GM13976 (cell line): Measurements from ENCODE around the gene WDR43.

Source experiments
- DNase-seq: peaks from one replicate; pipeline ENCODE4 v3.0.0; 2012; ENCODE audit warnings: low spot score
- CTCF ChIP-seq: IDR thresholded peaks from 2 replicates; pipeline ENCODE4 v1.5.1; 2012; ENCODE audit warnings: borderline replicate concordance, mild to moderate bottlenecking; ENCODE audit not compliant: insufficient read depth; ENCODE audit errors: extremely low read depth, missing control alignments, control extremely low read depth
- in situ Hi-C: fragments of 300-500 bp; cut with MboI; formaldehyde crosslinking; loops from one replicate; pipeline ENCODE4 v1.12.0; 2022; ENCODE audit warnings: low sequenced_read_pairs, mixed read lengths, inconsistent platforms; ENCODE audit not compliant: unreplicated experiment

The WDR43 gene

GRCh38 chr2:28906376-28906775 is 11.9 kb downstream of the WDR43 start:
- no peak for DNase-seq
- no peak for TF ChIP-seq CTCF
- in situ Hi-C loops = no loop called here

GRCh38 chr2:28906821-28907220 is 12.4 kb downstream of the WDR43 start:
- DNase-seq = no peak
- TF ChIP-seq CTCF = no peak
- in situ Hi-C loops = no loop called here

DNA sequence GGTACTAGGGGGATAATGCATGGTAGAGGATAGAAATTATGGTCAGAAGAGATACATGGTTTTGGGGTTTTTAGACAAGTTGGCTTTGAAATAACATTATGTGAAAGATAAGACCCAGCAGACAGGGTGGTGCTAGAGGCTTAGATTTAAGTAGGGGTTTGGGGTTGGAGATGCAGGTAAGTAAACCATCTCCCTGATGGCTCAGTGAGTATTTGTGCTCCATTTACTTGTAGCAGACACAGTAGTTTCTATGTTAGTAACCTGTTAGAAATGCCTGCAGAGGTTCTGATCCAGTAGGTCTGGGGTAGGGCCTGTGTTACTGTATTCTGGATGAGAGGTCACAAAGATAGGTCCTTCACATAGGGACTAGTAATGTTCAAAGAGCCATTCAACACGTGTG is 13.7 kb downstream of the WDR43 start:
- TF ChIP-seq CTCF = no peak
- no peak for DNase-seq
- in situ Hi-C loops = no loop called here

DNA sequence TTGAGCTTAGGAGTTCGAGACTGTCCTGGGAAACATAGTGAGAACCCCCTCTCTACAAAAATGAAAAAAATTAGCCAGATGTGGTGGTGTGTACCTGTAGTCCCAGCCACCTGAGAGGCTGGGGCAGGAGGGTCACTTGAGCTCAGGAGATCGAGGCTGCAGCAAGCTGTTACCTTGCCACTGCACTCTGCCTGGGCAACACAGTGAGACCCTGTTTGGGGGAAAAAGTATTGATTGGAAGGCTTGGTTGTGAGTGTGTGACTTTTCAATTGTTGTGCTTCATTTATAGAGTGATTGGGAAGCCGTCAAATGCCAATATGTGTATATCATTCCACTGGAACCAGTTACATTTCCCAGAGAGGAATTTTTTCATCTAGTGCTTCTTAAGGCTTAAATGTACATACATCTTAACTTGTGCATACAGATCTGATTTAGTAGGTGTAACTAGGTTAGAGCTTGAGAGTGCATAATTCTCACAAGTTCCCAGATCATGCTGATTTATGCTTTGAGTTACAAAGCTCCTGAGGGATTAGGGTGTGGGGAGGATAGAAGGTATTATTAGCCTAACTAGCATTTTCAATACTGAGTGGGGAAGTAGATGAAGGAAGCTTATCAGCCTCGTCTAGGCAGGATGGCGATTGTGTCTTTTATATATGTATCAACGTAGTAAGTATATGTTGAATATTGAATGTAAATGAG is 15.3 kb downstream of the WDR43 start:
- no peak for TF ChIP-seq CTCF
- in situ Hi-C loops = no loop called here
- DNase-seq = no peak

- in situ Hi-C loops = no loop called here
- no peak for DNase-seq
- no peak for TF ChIP-seq CTCF
Measured at GRCh38 chr2:28915939-28916338, 21.5 kb downstream of the WDR43 start.

- in situ Hi-C loops = no loop called here
- no peak for TF ChIP-seq CTCF
- no peak for DNase-seq
Measured at GRCh38 chr2:28926847-28927246, 32.4 kb downstream of the WDR43 start.
